ENCODE measurements around the gene TTC13. TPM values are rescaled to one million over a fixed set of nuclear protein-coding genes. Genes with fewer than 3 reads are reported as not detected.
"Not testable (repeated sequence)": the region's sequence is repeated elsewhere in the genome, so short reads cannot be mapped to it uniquely, and the experiment has no call there.

TTC13 gene
- 25.1 and 33.0 TPM in 2 replicates for total RNA-seq (2014; rRNA removed; shearing (Covaris generic); ENCODE audit: low replicate concordance)

GRCh38 chr1:230978491-230979388, at the start of gene TTC13, which contains the start of gene ARV1:
Gene TTC13 (minus strand): TSS chr1:230978861. CDS start chr1:230978830, 31 bp downstream.
Gene ARV1 (plus strand): TSS chr1:230979094. CDS start chr1:230979106, 12 bp downstream.
- peak; percentile 99 for DNase-seq
- Histone ChIP-seq H3K27me3 (no peaks in the 10 kb centered on the region), H3K4me3 (peak within 1 kb of the TSS; percentile 81), H3K9me3 (no peaks in the 10 kb centered on the region), H3K36me3 (peaks cover 29% of the 10 kb centered on the region)

GRCh38 chr1:231027971-231028370, 49.3 kb upstream of the TTC13 start:
- Histone ChIP-seq H3K36me3 (no peaks in the 10 kb centered on the region), H3K4me3 (no peak overlapping the region), H3K9me3 (no peaks in the 10 kb centered on the region), H3K27me3 (no peaks in the 10 kb centered on the region)
- DNase-seq = no peak

- no peaks in the 10 kb centered on the region for H3K27me3 ChIP-seq
- H3K36me3 ChIP-seq = no peaks in the 10 kb centered on the region
- no peak overlapping the region for H3K4me3 ChIP-seq
- no peaks in the 10 kb centered on the region for H3K9me3 ChIP-seq
- no peak for DNase-seq
These were observed 48.7 kb upstream of the TTC13 start for GRCh38 chr1:231027136-231027925.

GRCh38 chr1:231026576-231026975, 47.9 kb upstream of the TTC13 start:
- no peak overlapping the region for H3K4me3 ChIP-seq
- H3K27me3 ChIP-seq = no peaks in the 10 kb centered on the region
- no peak for DNase-seq

GRCh38 chr1:231023150-231023549, 44.5 kb upstream of the TTC13 start:
- H3K4me3 ChIP-seq = no peak overlapping the region
- no peak for DNase-seq
- no peaks in the 10 kb centered on the region for H3K9me3 ChIP-seq
- H3K36me3 ChIP-seq = no peaks in the 10 kb centered on the region; the same call in 1 of the 2 replicates
- no peaks in the 10 kb centered on the region for H3K27me3 ChIP-seq

More at GRCh38 chr1:231026576-231026975, 47.9 kb upstream of the TTC13 start:
- Histone ChIP-seq H3K9me3 (no peaks in the 10 kb centered on the region), H3K36me3 (no peaks in the 10 kb centered on the region)

- H3K27me3 ChIP-seq, H3K4me3 ChIP-seq, H3K9me3 ChIP-seq, DNase-seq, H3K36me3 ChIP-seq: not testable (repeated sequence)
These were observed 43.9 kb upstream of the TTC13 start for GRCh38 chr1:231022543-231022942.

GRCh38 chr1:231021540-231022031, 42.9 kb upstream of the TTC13 start:
- DNase-seq = no peak
- no peaks in the 10 kb centered on the region; the same call in 1 of the 2 replicates for H3K36me3 ChIP-seq
- H3K9me3 ChIP-seq = no peaks in the 10 kb centered on the region
- H3K27me3 ChIP-seq = no peaks in the 10 kb centered on the region
- H3K4me3 ChIP-seq = no peak overlapping the region

- H3K4me3 ChIP-seq = no peak overlapping the region
- no peaks in the 10 kb centered on the region; the same call in 1 of the 2 replicates for H3K36me3 ChIP-seq
- H3K9me3 ChIP-seq = no peaks in the 10 kb centered on the region
- no peak for DNase-seq
- H3K27me3 ChIP-seq = no peaks in the 10 kb centered on the region
These were observed 42.2 kb upstream of the TTC13 start for GRCh38 chr1:231020816-231021215.

- Histone ChIP-seq H3K36me3 (no peaks in the 10 kb centered on the region; the same call in 1 of the 2 replicates), H3K9me3 (no peaks in the 10 kb centered on the region), H3K4me3 (no peak overlapping the region), H3K27me3 (no peaks in the 10 kb centered on the region)
- DNase-seq = peak; percentile 13
These were observed 41.5 kb upstream of the TTC13 start for GRCh38 chr1:231020139-231020601.

GRCh38 chr1:231019711-231020110, 41.0 kb upstream of the TTC13 start:
- no peaks in the 10 kb centered on the region; the same call in 1 of the 2 replicates for H3K36me3 ChIP-seq
- no peak overlapping the region for H3K4me3 ChIP-seq
- no peaks in the 10 kb centered on the region for H3K9me3 ChIP-seq
- H3K27me3 ChIP-seq = no peaks in the 10 kb centered on the region
- no peak for DNase-seq

GRCh38 chr1:231016966-231017365, 38.3 kb upstream of the TTC13 start:
- H3K36me3 ChIP-seq = no peaks in the 10 kb centered on the region; the same call in 1 of the 2 replicates
- DNase-seq = no peak
- H3K27me3 ChIP-seq = no peaks in the 10 kb centered on the region
- H3K9me3 ChIP-seq = no peaks in the 10 kb centered on the region
- no peak overlapping the region for H3K4me3 ChIP-seq

- Histone ChIP-seq H3K36me3 (no peaks in the 10 kb centered on the region; the same call in 1 of the 2 replicates), H3K4me3 (no peak overlapping the region), H3K9me3 (no peaks in the 10 kb centered on the region), H3K27me3 (no peaks in the 10 kb centered on the region)
- no peak for DNase-seq
These were observed 37.6 kb upstream of the TTC13 start for GRCh38 chr1:231016234-231016633.

GRCh38 chr1:231013391-231014015, 34.8 kb upstream of the TTC13 start:
- Histone ChIP-seq H3K4me3 (no peak overlapping the region), H3K9me3 (no peaks in the 10 kb centered on the region), H3K27me3 (no peaks in the 10 kb centered on the region), H3K36me3 (no peaks in the 10 kb centered on the region)
- no peak for DNase-seq

GRCh38 chr1:231011963-231012362, 33.3 kb upstream of the TTC13 start:
- no peak for DNase-seq
- Histone ChIP-seq H3K27me3 (no peaks in the 10 kb centered on the region), H3K4me3 (no peak overlapping the region), H3K36me3 (no peaks in the 10 kb centered on the region), H3K9me3 (peaks cover 3% of the 10 kb centered on the region; the same call in 1 of the 2 replicates)

GRCh38 chr1:231011360-231011759, 32.7 kb upstream of the TTC13 start:
- H3K36me3 ChIP-seq = no peaks in the 10 kb centered on the region
- no peak for DNase-seq
- no peaks in the 10 kb centered on the region for H3K27me3 ChIP-seq
- no peak overlapping the region for H3K4me3 ChIP-seq
- H3K9me3 ChIP-seq = peaks cover 6% of the 10 kb centered on the region

- DNase-seq, H3K27me3 ChIP-seq, H3K36me3 ChIP-seq, H3K4me3 ChIP-seq: not testable (repeated sequence)
- H3K9me3 ChIP-seq = peaks cover 36% of the 10 kb centered on the region
These were observed 28.9 kb upstream of the TTC13 start for GRCh38 chr1:231007535-231007934.

Measured in MG63 (cell line).